Measurements from ENCODE around the gene COL5A1. TPM values are rescaled to one million over a fixed set of nuclear protein-coding genes. Genes with fewer than 3 reads are reported as not detected.

COL5A1 gene
- total RNA-seq, 4 donors from 2014 or later: 4.0 to 12.8 (median 6.3) TPM

DNA sequence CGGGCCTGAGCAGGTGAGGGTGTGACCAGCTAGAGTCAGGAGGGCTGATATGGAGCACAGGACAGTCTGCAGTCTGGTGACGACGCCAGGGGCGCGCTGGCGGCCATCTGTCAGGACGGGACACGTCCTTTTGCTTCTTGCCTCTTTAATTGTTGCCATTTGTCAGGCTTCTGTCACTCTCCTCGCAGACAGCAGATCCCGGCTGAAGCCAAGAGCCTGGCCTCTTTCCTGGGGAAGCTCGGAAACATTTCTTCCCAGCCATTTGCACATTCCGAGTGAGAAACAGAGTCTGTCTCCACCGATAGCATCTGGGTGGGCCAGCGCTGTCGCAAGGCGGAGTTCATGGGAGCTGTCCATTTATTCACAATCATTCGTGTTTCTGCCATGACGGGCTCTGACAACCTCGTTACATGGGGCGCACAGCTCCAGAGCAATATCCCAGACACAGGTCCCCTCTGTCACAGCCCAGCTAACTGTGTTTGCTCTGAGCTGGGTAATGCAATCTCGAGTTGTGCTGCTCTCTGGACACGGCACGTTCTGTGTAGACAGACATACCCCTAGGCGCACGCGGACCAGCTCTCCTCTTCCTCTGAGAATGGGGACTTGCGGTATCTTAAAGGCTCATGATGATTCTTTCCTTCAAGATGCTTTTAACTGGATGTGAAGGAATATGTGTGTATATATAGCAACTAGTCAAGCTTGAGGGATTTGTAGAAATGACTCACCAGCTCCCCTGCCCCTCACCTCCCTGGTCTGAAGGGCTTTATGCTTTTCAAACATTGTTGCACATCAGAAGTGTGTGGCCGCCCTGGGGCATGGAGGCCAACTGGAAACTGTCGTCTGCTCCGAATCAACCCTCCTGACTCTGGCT, 133.7 kb downstream of the COL5A1 start:
- no peak overlapping the region for H3K27ac ChIP-seq

DNA sequence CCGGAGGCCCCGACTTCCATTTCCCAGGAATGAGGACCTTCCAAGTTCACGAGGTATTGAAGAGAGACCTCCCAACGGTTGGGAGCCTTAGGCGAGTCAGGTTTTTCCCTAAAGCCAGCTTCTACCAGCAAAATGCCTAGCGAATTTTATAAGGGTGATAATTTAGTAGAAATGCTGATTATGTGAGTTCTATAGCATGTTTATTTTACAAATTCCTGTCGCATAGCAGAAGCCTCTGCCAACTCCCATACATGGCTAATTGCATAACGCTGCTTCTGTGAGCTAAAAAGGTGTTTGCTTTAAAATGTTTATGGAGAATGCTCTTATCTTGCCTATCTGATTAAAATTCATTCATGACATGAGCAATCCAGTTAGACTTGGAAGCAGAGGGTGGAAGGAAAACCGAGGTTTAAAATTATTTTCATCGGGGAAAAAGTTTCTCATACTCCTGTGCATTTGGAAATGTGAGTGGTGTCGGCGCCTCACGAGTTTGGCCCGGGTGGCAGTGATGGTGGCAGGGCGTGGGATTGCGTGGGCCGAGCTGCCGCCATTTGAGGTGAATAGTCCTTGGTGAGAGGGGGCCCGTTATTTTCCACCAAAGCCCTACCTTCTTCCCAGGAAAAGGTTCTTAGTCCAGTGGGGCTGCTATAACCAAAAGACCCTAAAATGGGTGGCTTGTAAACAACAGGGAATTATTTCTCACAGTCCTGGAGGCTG, 134.6 kb downstream of the COL5A1 start:
- Histone ChIP-seq H3K27me3 (peaks cover 0 to 55% (median 0%) of the 10 kb centered on the region in 4 donors), H3K36me3 (peaks cover 0 to 38% (median 3%) of the 10 kb centered on the region in 3 donors), H3K4me1 (peaks cover 7 to 33% (median 12%) of the 10 kb centered on the region in 3 donors), H3K27ac (no peak overlapping the region), H3K9me3 (no peaks in the 10 kb centered on the region), H3K4me3 (no peak overlapping the region)
- no peak for DNase-seq
- TF ChIP-seq POLR2A (IDR thresholded peaks at IDR 0.05): no peak
- TF ChIP-seq, protein P1, sequence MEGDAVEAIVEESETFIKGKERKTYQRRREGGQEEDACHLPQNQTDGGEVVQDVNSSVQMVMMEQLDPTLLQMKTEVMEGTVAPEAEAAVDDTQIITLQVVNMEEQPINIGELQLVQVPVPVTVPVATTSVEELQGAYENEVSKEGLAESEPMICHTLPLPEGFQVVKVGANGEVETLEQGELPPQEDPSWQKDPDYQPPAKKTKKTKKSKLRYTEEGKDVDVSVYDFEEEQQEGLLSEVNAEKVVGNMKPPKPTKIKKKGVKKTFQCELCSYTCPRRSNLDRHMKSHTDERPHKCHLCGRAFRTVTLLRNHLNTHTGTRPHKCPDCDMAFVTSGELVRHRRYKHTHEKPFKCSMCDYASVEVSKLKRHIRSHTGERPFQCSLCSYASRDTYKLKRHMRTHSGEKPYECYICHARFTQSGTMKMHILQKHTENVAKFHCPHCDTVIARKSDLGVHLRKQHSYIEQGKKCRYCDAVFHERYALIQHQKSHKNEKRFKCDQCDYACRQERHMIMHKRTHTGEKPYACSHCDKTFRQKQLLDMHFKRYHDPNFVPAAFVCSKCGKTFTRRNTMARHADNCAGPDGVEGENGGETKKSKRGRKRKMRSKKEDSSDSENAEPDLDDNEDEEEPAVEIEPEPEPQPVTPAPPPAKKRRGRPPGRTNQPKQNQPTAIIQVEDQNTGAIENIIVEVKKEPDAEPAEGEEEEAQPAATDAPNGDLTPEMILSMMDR (IDR thresholded peaks at IDR 0.05): no peak
- WGBS, 2 donors: 73 to 75% methylated on average over 19 of the region's 19 CpGs
- intact Hi-C loops (cut with DNase I): no loop called here

More for the DNA sequence above, 133.7 kb downstream of the COL5A1 start:
- H3K4me3 ChIP-seq: no peak overlapping the region
- 61 to 83% methylated on average over 23 to 25 of the region's 30 CpGs for WGBS, 2 donors
- H3K36me3 ChIP-seq: peaks cover 0 to 29% (median 0%) of the 10 kb centered on the region in 3 donors
- TF ChIP-seq POLR2A (IDR thresholded peaks at IDR 0.05): no peak
- TF ChIP-seq, protein P1 (IDR thresholded peaks at IDR 0.05): no peak
- intact Hi-C loops (cut with DNase I): no loop called here
- DNase-seq: no peak
- peaks cover 0 to 46% (median 0%) of the 10 kb centered on the region in 4 donors for H3K27me3 ChIP-seq
- H3K4me1 ChIP-seq: peaks cover 7 to 33% (median 12%) of the 10 kb centered on the region in 3 donors
- H3K9me3 ChIP-seq: no peaks in the 10 kb centered on the region

DNA sequence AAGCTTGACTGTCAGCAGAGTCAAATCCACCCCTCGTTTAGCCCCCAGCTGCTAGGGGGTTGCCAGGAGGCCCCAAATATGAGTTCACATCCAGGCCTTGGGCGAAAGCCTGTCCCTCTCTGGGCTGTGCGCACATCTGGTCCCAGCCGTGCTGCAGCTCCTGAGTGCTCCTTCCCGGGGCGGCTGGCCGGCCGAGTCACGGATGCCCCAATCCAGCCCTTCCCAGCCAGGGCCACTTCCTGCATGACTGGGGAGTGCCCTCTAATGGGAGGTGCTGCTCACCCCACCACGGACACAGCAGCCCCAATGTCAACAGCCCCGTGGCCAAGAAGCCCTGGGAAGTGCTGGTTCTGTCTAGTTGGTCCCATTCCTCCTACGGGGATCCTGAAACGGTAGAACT, 135.6 kb downstream of the COL5A1 start:
- Histone ChIP-seq H3K9me3 (no peaks in the 10 kb centered on the region), H3K27ac (no peak overlapping the region), H3K36me3 (peaks cover 0 to 41% (median 3%) of the 10 kb centered on the region in 3 donors), H3K4me1 (peaks cover 7 to 33% (median 12%) of the 10 kb centered on the region in 3 donors), H3K4me3 (no peak overlapping the region), H3K27me3 (peaks cover 0 to 59% (median 0%) of the 10 kb centered on the region in 4 donors)
- intact Hi-C loops (cut with DNase I): no loop called here
- 80% methylated on average over 1 of the region's 13 CpGs; no CpG with 5 or more reads in 1 of the 2 donors for WGBS, 2 donors
- TF ChIP-seq, protein P1 (IDR thresholded peaks at IDR 0.05): no peak
- TF ChIP-seq POLR2A (IDR thresholded peaks at IDR 0.05): no peak
- no peak for DNase-seq

DNA sequence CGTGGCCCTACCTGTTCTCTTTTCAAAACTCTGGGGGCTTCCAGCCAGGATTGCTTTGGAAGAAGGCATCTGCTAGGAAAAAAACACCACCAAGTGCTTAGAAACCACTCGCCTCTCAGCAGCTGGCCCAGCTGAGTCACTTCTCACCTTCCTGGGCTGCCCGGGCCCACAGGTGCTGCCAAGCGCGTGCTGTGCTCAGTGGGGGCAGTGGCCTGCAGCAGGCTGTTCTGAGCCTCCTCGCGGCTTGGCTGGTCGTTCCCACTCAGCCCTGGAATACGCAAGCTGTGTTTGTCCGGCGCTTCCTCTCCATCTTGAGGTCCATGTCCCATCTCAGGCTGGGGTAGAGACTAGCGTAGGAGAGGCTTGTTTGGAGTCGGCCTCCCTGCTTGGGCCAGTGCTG, 136.6 kb downstream of the COL5A1 start:
- TF ChIP-seq, protein P1 (IDR thresholded peaks at IDR 0.05): no peak
- TF ChIP-seq POLR2A (IDR thresholded peaks at IDR 0.05): no peak
- H3K36me3 ChIP-seq: peaks cover 0 to 32% (median 3%) of the 10 kb centered on the region in 3 donors
- H3K4me1 ChIP-seq: peaks cover 7 to 36% (median 12%) of the 10 kb centered on the region in 3 donors
- H3K4me3 ChIP-seq: no peak overlapping the region
- WGBS, 2 donors: 50 to 52% methylated on average over 1 to 3 of the region's 13 CpGs
- H3K27me3 ChIP-seq: peaks cover 0 to 62% (median 0%) of the 10 kb centered on the region in 4 donors
- intact Hi-C loops (cut with DNase I): no loop called here
- H3K27ac ChIP-seq: no peak overlapping the region
- DNase-seq: no peak
- H3K9me3 ChIP-seq: no peaks in the 10 kb centered on the region

Measured in esophagus squamous epithelium (tissue), 5 donors.